Measurements from ENCODE around the gene NOP53. TPM values are rescaled to one million over a fixed set of nuclear protein-coding genes. Genes with fewer than 3 reads are reported as not detected.

NOP53 gene
- total and polyA plus RNA-seq, 2 of the 13 experiments (the other 11 are each of a cell fraction or from before 2014, with no cell fraction given), result 53.9 to 141 TPM

DNA sequence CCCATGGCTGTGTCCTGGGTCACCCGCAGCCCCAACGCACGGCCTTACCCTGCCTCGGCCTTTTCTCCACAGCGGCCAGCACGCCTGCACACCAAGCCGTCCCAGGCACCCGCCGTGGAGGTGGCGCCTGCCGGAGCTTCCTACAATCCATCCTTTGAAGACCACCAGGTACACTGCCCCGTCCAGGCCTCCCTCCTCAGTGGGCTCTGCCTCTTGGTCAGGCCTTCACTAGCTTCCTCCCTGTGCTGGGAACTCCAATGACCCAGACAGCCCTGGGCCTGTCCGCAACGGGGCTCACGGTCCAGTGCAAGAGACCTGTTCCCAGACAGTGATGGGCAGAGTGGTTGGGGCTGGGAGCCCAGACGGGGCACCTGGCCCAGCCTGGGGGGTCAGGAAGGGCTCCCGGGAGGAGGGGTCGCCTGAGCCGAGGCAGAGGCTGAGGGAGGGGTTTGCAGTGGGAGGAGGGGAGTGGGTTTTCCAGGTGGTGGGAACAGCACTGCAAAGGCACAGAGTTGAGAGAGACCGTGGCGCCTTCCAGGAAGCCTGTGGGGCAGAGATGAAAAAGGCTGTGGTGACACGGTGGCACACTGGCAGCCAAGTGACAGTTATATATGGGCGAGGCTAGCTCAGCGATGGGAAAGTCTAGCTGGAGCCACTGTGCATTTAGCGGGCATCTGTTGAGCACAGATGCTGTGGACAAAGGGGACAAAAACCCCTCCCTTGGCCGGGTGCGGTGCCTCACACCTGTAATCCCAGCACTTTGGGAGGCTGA, 7.3 kb downstream of the NOP53 start:
- Histone ChIP-seq H3K4me3 (replicated peaks in 1 of 3; ENCODE audit: insufficient read depth in 1 of 3, low read depth in 2 of 3, low read length in 3 of 3) (no peak overlapping the region), H3K9me3 (ENCODE audit: low read length) (no peaks in the 10 kb centered on the region), H3K9ac (ENCODE audit: insufficient read depth, low read depth, low read length) (no peak overlapping the region), H3K79me2 (ENCODE audit: insufficient read depth, low read length) (peaks cover 10% of the 10 kb centered on the region), H4K20me1 (ENCODE audit: insufficient read depth, low read length) (0 out of 2 replicates have a peak, but pooled peaks cover 12% of the 10 kb centered on the region), H2AFZ (ENCODE audit: low read length) (no peak overlapping the region), H3K4me2 (ENCODE audit: low read depth, low read length) (no peak overlapping the region), H3K36me3 (replicated peaks in 1 of 2; ENCODE audit: control insufficient read depth in 1 of 2, insufficient read depth in 2 of 2, low read length in 2 of 2) (peaks cover 41 to 83% of the 10 kb centered on the region in 2 experiments; a peak in 4 of 5 replicates), H3K27ac (ENCODE audit: extremely low read length, insufficient read depth, low read length) (no peak overlapping the region), H3K4me1 (ENCODE audit: insufficient read depth, low read length) (peaks cover 37% of the 10 kb centered on the region), H3K27me3 (ENCODE audit: control insufficient read depth in 1 of 2, insufficient read depth in 2 of 2, low read length in 2 of 2) (no peaks in the 10 kb centered on the region)
- in situ Hi-C loops (cut with HindIII; ENCODE audit: extremely low pct_ligation_motif_present, low pct_unique_long_range_greater_than_20kb) (no loop called here), intact Hi-C loops (cut with micrococcal nuclease; ENCODE audit: unreplicated experiment) (no loop called here)
- ATAC-seq (no peak), FAIRE-seq (no peak), DNase-seq (ENCODE audit: low spot score) (no peak)
- WGBS (ENCODE audit: low lambda C conversion rate), result 97% methylated on average over 23 of the region's 27 CpGs
- POLR2A ChIA-PET, result interaction anchor here (0.6 kb wide), 1 partner anchor 36 kb away, joined by 3 read pairs; no protein-coding TSS in a partner anchor
- CTCF ChIA-PET (ENCODE audit: low intra/inter-chr PET ratio, low total read pairs), result no interaction called here
- no TSS peak for BruUV-seq (replicated peaks)
- TF ChIP-seq FOXO1 (CRISPR knock-in tag; IDR thresholded peaks at IDR 0.05) (no peak), TAF1 (CRISPR knock-in tag; IDR thresholded peaks at IDR 0.05) (no peak), ETV6 (CRISPR knock-in tag; conservative IDR thresholded peaks at IDR 0.05) (no peak), CCAR2 (optimal IDR thresholded peaks at IDR 0.05; ENCODE audit: low read depth, low read length) (no peak), SKI (IDR thresholded peaks at IDR 0.05; ENCODE audit: partially characterized antibody) (no peak), AGO2 (optimal IDR thresholded peaks at IDR 0.05; ENCODE audit: low read depth, low read length) (peak; percentile 83), SRSF4 (IDR thresholded peaks at IDR 0.05; ENCODE audit: low read depth, low read length, poor library complexity, severe bottlenecking) (no peak), ZNF17 (CRISPR knock-in tag; IDR thresholded peaks at IDR 0.05) (no peak), RBFOX2 (IDR thresholded peaks at IDR 0.05; ENCODE audit: low read depth, low read length) (peak; percentile 53), TEAD2 (CRISPR knock-in tag; IDR thresholded peaks at IDR 0.05) (no peak), NBN (conservative IDR thresholded peaks at IDR 0.05) (no peak), FOXK1 (CRISPR knock-in tag; IDR thresholded peaks at IDR 0.05; ENCODE audit: borderline replicate concordance, low read depth) (no peak), ZFP37 (CRISPR knock-in tag; IDR thresholded peaks at IDR 0.05; ENCODE audit: borderline replicate concordance) (no peak), MBD4 (IDR thresholded peaks at IDR 0.05; ENCODE audit: borderline replicate concordance, low read length) (no peak), POLR2A (IDR thresholded peaks at IDR 0.05; ENCODE audit: insufficient read depth in 1 of 2, low read depth in 2 of 2, low read length in 2 of 2) (0 out of 4 replicates have a peak, but pooled peaks of 1 of the 2 experiments have one; percentile 23), ZNF230 (CRISPR knock-in tag; IDR thresholded peaks at IDR 0.05) (no peak)
- TF ChIP-seq, protein P1, sequence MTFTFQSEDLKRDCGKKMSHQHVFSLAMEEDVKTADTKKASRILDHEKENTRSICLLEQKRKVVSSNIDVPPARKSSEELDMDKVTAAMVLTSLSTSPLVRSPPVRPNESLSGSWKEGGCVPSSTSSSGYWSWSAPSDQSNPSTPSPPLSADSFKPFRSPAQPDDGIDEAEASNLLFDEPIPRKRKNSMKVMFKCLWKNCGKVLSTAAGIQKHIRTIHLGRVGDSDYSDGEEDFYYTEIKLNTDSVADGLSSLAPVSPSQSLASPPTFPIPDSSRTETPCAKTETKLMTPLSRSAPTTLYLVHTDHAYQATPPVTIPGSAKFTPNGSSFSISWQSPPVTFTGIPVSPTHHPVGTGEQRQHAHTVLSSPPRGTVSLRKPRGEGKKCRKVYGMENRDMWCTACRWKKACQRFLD (CRISPR knock-in tag; IDR thresholded peaks at IDR 0.05; ENCODE audit: borderline replicate concordance), result no peak
- TF ChIP-seq, protein P2, sequence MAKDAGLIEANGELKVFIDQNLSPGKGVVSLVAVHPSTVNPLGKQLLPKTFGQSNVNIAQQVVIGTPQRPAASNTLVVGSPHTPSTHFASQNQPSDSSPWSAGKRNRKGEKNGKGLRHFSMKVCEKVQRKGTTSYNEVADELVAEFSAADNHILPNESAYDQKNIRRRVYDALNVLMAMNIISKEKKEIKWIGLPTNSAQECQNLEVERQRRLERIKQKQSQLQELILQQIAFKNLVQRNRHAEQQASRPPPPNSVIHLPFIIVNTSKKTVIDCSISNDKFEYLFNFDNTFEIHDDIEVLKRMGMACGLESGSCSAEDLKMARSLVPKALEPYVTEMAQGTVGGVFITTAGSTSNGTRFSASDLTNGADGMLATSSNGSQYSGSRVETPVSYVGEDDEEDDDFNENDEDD (CRISPR knock-in tag; IDR thresholded peaks at IDR 0.05; ENCODE audit: borderline replicate concordance), result no peak
